Right forelimb (tissue), 1 donor: Measurements from ENCODE around the gene VAV2.
"Not testable (repeated sequence)": the region's sequence is repeated elsewhere in the genome, so short reads cannot be mapped to it uniquely, and the experiment has no call there.

Source experiments
- DNase-seq: peaks from one replicate; pipeline ENCODE4 v3.0.0-alpha.2; 2018

Gene VAV2

DNA sequence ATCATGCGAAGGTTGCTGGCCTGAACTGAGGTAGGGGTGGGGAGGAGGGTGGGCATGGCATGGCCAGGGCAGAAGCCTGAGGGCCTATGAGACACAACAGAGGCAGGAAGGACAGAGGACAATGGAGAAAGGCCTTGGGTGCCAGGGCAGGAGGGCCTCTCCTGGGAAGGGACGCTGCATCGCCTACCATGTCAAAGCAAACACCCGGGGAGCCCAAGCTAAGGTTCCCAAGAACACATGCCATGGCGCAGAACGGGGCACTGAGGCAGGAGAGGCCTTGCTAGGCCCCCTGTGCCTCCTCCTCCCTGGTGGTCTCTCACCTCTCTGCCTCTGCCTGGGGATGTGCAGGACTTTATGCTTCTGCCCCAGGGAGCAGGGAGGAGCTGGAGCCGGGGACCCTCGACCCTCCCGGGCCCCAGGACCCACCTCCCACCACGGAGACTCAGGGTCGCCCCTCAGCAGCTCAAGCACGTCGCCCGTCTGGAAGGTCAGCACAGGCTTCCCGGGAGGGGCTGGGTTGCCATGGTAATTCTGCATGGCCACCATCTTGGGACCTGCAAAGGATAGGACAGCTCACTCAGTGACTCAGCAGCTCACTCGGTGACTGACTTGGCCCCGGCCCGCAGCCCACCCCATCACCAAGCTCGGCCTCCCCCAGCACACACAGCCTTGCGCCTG is 213.6 kb downstream of the VAV2 start:
- DNase-seq: no peak

DNA sequence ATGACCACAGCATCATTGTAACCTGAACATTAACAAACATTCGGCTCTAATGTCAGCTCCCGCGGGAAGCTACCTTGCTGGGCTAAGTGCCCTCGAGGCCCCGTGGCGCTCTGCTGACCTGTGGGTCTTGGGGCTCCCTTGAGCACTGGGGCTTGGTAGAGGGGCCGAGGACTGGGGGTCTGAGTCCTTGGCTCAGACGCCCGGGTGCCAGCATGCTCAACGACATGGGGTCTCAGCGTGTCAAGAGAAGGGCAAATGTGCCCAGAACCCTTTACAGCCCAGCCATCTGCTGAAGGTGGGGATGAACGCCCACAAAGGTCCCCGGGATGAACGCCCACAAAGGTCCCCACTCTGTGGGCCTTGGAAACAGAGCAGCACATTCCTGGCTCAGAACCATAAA is 214.3 kb downstream of the VAV2 start:
- no peak for DNase-seq

DNA sequence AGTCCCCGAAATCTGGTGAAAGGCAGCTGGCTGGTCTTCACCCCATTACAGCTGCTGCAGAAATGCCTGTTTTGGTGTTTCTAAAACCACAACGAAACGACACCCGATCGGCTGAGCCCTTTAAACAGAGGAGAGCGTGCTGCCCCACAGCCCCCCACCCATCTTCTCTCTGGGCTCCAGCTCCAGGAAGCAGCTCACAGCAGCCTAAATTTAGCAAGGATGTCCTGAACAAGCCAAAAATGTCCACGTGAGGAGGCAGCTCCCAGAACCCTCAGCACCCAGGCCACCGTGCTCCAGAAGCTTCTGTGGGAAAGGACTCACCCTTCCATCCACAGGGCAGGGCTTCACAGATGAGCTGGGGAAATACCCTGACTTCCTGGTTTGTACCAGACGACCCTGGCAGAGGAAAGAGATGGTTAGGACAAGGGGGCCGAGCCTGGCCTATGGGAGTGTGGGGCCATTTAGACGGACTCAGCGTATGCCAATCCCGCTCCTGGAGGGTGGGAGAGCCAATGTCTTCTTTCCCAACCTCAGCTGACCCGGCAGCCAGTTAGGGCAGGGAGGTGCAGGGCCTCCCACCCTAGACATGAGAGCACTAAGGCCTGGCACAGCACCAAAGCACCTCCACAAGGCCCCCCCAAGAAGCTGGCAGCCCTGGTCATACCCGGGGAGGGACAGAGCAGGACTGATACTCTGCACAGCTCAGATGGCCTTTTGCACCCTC is 214.9 kb downstream of the VAV2 start:
- no peak for DNase-seq

DNA sequence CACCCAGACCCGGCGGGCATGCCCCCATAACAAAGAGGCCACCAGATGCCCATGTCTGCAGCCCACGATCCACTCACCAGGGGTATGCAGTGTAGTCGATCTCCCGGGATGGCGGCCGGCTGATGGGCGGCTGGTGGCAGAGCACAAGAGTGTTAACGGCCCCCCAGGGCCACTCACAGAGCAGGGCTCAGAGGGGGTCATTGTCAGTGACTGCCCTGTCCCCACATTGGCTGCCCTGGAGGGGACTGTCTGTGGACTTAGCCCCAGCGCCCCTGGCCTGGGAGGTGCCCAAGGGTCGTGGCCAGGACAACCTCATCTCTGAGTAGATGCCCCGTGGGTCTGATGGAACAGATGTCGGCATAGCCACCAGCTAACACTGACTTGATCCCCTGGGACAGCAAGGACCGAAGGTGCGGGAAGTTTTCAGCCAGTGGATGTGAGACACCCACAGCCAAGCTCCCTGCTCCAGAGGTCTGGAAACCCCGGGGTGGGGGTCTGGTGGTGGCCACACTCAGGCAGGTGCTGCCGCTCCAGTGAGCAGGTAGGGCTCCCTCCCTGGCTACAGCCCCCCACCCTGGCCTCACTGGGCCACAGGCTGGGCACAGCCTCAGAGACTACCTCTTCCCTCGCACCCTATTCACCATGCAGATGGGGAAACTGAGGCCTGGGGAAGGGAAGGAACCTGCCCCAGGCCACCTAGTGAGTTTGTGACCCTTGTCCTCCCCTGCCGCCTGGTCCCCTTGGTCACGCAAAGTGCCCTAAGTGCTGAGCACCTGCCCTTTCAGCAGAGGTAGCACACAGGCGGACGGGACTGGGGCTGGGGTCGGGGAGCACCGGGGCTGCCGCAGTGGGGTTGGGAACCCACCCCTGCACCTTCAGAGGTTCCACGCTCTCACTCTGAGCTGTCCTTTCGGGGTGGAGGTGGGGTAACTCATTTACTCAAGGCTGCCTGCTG is 215.9 kb downstream of the VAV2 start:
- DNase-seq: no peak

DNA sequence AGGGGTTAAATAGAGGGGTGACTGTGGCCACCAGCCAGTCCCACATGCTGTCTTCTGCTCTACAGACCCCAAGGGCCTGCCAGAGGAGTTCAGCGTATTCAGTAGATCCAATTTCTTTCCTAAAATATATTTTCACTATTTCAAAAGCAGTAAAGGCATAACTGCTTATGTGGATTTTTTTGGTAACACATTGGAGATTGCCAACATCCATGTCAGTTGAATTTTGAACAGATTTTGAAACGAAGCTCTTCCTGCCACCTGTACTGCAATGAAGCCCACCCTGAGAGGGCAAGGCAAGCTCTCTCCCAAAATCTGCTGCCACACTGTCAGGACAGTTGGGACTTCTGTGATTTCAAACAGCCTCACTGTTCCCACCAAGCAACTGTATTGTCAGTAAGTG is 216.8 kb downstream of the VAV2 start:
- no peak for DNase-seq

DNA sequence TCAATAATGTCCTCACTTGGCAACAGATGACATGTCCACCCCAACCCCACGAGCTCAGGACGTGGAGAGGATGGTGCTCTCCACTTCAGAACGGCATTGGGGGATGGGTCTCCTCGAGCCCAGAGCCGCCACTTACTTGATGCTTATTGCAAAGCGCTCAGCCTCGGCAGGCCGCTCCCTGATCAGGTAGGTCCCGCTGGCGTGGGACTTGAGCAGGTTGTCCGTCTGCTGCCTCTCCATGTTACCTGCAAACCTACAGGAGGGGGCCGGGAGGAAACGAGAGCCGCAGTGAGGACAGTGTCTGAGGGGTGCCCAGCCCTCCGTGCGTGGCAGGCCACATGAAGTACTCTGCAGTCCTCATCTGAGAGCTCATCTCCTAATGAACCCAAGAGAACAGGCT is 217.3 kb downstream of the VAV2 start:
- peak; percentile 37 for DNase-seq

DNA sequence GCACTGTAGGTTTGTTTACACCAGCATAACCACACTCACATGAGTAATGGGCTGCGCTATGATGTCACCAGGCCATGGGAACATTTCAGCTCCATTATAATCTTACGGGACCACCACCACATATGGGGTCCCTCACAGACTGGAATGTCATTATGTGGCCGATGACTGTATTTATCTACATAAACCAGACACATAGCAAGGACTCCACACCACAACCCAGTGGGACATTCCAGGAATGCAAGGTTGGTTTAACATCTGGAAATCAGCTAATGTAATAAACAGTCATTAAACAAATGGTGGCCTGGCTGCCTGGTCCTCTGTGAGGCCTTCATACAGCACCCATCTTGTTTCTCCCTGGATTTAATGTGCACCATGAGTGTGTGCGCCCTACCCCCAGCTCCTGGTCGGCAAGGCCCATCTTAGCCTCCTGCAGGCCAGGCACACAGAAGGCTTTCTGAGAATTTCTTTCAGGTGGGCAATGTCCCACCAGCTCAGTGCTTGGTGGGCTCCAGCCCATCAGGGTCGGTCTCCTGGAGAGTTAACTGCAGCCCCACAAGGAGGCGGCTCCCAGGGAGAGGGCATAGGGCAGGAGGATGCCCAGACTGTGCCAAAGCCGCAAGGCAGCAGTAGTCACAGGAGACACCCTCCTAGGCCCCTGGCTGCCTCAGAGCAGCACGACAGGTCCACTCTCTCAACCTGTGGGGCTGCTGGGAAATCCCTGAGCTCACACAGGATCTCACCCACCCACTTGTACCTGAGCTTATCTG is 218.1 kb downstream of the VAV2 start:
- peak; percentile 24 for DNase-seq

DNA sequence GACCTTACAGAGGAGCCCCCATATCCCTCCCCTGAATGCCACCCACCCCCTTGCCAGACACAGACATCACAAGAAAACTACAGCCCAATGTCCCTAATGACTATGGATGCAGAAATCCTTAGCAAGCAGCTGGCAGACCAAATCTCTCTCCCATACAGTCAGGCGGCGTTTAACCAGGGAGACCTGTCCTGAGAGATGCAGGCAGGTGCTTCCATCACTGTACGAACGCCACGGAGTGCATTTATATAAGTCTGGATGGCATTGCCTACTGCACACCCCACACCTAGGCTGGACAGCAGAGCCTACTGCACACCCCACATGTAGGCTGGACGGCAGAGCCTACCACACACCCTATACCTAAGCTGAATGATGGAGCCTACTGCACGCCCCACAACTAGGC is 219.5 kb downstream of the VAV2 start:
- DNase-seq: peak; percentile 15

DNA sequence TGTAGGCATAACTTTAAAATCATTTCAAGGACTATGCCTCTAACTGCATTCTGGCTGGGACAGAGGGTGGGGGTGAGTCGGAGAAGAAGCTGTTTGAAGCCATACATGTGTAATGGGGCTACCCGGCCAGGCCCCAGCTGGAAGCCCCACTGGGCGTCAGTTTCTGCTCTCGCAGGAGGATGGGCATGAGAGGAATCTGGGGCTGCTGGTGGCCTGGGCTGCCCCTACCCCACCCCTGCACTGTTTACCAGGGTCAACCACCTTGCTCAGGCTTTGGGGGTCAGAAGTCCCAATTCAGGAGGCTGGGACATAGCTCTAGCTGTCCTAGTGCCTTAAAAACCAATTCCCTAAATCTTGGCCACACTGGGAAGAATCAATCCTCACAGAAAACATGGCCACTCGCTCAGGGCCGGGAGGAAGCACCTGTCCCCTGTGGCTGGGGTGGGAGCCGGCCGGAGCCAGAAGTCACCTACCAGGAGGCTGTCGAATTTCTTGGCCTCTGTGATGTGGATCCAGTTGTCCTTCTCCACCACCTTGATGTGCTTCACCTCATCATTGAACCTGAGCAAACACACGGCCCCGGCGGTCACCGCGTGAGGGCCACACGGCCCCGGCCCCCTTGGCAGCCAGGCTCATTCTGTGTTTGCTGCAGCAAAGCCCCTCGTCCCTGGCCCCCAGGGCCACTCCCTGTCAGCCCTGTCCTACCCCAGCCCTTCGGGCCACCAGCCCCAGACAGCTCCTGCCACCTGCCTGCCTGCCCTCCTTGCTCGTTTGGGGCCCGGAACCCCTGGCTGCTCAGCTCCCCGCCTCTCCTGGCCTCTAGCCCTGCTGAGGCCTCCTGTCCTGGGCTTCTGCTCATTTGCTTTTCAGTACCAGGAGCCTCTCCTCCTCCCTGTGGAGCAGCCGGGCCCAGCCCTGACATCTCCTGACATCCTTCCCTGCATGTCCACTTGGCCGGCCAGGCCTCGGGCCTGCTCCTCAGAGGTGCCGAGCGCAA is 220.3 kb downstream of the VAV2 start:
- DNase-seq: peak; percentile 37

DNA sequence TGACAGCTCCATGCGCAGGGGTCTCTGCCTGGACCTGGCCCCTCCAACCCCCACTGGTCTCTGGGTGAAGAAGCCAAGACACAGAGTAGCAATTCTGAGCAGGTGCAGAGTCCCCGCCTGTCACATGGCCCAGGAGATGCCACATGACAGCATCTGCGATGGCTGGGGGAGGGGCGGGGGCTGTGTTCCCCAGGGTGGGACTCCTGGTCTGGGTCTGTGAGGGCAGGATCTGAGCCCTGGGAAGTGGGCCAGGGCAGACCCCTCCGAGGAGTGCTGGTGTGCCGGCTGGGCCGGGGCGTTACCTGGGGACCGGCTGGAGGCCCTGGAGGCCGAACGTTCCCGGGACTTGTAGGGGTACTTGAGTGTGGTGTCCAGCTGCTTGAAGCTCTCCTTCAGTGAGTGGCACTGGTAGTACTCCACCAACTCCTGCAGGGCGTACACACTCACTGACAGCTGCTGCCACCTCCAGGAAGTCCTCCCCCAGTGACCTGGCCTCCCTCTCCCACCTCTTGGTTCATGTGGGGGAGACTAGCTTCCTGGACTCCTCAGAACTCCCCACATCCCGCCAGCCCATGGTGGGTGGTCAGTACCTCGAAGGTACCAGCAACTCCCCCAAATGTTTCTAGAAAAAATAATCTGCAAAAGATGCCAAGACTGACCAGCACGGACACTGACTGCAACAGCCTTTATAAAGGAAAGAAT is 221.9 kb downstream of the VAV2 start:
- no peak for DNase-seq

DNA sequence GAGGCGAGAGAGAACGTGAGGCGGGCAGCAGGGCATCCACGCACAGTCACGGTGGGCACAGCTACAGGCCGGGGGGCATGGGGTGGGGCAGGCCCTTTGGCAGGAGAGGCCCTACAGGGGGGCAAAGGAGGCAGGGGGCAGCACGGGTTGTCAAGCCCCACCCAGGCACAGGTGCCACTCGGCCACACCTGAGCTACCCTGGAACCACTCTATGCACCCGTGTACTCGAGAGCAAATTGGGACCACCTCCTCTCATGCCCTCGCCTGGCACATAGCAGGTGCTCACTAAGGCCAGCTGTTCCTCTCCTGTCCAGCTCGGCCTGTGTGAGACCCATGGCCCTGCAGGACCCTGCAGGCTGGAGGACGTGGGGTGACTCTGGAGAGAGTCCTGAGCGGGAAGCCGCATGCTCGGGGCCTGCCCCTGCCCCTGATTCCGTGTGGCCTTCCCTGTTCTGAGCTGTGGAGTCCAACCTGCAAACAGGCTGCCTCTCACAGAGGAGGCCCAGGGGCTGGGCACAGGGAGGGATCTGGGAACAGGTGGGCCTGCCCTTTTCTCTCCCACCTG is 222.5 kb downstream of the VAV2 start:
- DNase-seq: no peak

DNA sequence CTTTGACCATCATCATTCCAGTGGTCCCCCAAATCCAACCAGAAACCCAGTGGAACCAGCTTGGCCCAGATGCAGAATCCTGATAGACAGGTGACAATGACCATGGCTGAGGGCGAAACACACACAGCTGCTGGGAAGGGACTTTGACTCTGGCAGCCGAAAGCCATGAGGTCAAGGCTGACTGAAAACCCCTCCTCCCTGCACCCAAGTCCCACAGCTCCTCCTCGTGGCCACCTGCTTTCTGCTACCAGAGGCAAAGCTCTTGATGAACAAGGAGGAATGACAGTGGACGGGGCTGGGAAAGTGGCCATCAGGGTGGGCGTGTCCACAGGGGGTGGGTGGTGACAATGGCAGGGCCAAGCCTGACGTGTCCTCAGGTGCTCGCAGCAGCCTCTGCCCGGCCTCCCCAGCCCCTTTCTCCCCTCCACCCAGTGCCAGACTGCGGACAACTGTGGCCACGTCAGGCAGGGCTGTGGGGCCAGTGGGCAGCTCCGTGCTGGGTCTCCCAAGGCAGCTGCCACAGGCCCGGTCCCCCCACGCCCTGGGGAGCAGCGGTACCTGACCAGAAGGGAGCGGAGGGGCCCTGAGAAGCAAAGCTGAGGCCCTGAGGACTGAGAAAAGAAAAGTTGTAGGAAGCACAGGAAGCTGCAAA is 223.1 kb downstream of the VAV2 start:
- no peak for DNase-seq

DNA sequence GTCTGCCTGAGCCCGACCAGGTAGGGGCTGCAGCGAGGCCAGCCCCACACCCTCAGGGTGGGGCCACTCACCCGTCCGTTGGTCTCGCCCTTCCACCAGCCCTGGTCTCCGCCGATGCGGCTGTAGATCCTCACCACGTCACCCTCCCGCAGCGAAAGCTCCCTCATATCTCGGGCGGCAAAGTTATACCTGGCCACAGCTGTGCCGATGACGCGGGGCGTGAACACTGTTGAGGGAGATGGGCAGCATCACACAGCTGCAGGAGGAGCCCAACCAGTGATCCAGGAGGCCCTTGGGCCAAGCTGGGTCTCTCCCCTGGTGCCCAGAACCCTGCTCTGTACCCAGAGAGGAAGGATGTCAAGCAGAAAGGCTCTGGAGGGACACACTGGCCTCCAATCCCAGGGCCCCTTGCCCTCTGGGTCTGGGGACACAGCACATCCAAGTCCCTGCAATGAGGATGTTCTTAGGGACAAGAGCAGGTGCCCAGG is 223.7 kb downstream of the VAV2 start:
- DNase-seq: no peak

DNA sequence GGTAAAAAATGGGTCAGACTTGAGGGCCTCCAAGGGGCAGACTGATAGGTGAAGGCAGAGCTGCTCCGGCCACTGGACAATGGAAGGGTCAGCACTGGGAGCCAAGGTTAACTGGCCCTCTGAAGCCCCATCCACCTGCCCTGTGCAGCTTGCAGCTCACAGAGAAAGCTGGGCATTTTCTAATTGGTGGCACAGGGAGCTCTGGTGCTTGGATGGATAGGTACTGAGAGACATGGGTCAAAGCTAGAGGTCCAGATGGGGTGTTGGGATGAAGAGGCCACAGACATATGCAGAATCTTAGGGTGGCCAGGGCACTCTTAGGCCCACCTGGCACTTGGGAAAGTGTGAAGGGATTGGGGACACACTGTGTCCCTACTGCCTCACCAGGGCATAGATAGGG is 224.5 kb downstream of the VAV2 start:
- DNase-seq: no peak

DNA sequence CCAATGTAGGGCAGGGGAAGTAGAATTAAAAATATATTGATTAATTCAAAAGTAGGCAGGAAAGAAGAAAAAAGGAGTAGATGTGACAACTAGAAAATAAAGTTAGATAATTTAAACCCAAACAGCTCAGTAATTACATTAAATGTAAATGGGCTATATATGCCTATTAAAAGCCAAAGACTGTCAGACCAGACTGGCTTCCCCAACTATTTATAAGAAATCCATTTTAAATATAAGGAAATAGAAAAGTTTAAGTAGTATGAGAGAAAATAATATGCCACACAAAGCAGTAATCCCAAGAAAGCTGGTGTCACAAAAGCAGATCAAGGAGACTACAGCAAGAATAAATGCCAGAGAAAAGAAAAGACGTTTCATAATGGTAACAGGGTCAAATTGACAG is 225.1 kb downstream of the VAV2 start:
- DNase-seq: no peak

DNA sequence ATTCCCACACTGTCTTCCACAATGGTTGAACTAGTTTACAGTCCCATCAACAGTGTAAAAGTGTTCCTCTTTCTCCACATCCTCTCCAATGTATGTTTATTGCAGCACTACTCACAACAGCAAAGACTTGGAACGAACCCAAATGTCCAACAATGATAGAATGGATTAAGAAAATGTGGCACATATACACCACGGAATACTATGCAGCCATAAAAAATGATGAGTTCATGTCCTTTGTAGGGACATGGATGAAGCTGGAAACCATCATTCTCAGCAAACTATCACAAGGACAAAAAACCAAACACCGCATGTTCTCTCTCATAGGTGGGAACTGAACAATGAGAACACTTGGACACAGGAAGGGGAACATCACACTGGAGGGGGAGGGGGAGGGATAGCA is 225.9 kb downstream of the VAV2 start:
- not testable (repeated sequence) for DNase-seq

DNA sequence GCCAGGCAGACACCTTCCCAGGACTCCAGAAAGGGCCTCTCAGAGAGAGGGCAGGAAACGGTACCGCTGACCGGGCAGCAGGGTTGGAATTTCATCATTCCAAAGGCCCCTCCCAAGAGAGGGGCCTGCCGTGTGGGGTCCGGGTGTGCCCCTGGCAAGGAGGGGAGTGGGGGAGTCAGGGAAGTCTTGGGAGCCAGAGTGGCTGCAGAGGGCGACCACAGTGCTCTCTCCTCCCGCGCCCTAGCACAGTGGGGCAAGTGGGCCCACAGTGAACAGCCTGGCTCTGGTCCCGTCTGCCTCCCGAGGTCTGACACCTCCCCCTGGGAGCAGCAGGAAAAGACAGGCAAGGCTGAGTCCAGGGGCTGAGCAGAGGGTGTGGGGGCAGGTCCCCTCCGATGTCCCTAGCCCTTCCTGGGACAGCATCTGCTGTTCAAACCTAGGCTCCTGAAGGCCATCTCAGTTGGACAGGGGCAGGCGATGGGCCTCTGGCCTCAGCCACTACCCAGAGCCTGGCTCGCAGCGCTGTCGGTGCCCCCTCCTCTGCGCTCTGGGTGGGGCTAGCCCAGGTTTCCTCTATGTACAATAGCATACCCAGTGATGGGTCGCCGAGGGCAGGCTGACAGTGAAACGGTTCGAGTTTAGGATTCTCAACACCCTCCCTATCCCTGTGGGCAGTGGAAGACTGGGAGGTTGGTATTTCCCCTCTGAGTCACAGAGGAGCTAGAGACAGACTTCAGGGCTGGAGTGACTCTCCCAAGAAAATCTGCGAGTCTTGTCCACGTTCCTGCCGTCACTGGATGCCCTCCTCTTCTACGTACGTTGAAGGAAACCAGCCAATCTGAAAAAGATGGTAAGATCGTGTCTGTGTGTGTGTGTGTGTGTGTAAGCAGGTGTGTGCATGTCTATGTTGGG is 228.6 kb downstream of the VAV2 start:
- DNase-seq: no peak

DNA sequence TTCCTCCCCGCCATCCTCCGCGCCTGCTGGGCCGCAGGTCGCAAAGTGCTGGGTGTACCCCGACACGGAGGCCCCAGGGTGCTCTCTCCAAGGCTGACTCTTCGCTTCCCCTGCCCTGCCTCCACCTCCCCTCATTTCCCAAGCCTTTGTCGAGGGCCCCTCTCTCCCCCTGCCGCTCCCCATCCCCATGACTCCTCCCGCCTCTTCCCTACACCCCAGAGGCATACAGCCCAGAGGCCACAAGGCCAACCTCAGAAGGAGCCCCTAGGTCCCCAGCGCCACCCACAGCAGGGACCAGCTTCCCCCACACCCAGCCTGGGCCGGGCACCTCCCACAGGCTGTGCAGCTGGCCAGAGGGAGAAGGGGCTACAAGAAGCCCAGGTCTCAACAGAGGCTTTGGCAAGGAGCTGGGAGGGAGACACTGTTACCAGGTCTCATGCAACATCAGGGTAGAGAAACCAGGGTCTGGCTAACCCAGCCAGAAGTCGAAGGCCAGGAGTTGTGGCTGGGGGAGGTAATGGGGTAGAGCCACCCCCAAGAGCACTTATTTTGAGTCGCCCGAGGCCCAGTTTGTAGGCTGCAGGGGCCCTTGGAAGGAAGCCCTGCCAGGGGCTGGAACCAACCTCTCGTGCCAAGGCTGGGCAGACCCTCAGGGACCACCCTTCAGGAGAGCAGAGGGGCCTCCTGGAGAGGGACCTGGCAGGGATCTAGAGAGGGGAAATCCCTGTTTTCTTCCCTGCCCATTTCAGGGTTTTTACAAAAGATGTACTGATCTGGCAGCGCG is 229.4 kb downstream of the VAV2 start:
- peak; percentile 32 for DNase-seq
